GM10248 (cell line): Measurements from ENCODE around the gene HCFC1.

Experiments
- CTCF ChIA-PET: fragments of 300-600 bp; sonication (Branson Sonifier 250); formaldehyde crosslinking; extraction: SDS; loops from one replicate; lab custom pipeline; 2021; ENCODE audit warnings: antibody characterized with exemption; lab: Yijun Ruan, JAX
- POLR2A ChIA-PET: fragments of 350-650 bp; sonication (Branson Sonifier 250); formaldehyde crosslinking; extraction: SDS; loops from one replicate; lab custom pipeline; 2020; ENCODE audit warnings: antibody characterized with exemption; lab: Yijun Ruan, JAX
- DNase-seq: peaks from one replicate; pipeline ENCODE4 v3.0.0; 2012; ENCODE audit errors: extremely low spot score
- TF ChIP-seq, protein P1 (sequence below): IDR thresholded peaks from 2 replicates; pipeline ENCODE4 v1.5.1; 2012; ENCODE audit warnings: mild to moderate bottlenecking, low read depth; ENCODE audit errors: extremely low read depth, missing control alignments, control extremely low read depth

HCFC1 gene

DNA sequence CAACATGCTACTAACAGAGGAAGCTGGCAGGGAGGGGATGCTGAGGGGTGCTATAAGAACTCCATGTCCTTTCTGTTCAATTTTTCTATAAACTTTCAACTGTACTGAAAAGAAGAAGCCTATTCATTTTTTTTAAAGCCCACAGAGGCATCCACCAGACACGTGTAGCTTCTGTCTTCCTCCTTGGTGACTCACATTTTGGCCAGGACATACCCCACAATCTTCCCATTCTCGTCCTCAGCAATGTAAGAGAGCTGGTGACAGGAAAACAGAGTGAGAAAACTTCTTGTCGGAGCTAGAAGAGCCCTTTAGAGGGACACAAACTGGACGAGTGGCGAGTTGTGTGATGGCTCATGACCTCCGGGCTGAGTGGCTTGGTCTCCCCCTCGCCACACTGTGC, 37.9 kb downstream of the HCFC1 start:
- CTCF ChIA-PET, result interaction anchor here (2.2 to 2.7 kb wide), 3 partner anchors 9 to 13 kb away, joined by 7 to 17 read pairs (median 9); no protein-coding TSS in a partner anchor
- no peak for DNase-seq
- POLR2A ChIA-PET, result no interaction called here
- TF ChIP-seq, protein P1, sequence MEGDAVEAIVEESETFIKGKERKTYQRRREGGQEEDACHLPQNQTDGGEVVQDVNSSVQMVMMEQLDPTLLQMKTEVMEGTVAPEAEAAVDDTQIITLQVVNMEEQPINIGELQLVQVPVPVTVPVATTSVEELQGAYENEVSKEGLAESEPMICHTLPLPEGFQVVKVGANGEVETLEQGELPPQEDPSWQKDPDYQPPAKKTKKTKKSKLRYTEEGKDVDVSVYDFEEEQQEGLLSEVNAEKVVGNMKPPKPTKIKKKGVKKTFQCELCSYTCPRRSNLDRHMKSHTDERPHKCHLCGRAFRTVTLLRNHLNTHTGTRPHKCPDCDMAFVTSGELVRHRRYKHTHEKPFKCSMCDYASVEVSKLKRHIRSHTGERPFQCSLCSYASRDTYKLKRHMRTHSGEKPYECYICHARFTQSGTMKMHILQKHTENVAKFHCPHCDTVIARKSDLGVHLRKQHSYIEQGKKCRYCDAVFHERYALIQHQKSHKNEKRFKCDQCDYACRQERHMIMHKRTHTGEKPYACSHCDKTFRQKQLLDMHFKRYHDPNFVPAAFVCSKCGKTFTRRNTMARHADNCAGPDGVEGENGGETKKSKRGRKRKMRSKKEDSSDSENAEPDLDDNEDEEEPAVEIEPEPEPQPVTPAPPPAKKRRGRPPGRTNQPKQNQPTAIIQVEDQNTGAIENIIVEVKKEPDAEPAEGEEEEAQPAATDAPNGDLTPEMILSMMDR, result no peak

DNA sequence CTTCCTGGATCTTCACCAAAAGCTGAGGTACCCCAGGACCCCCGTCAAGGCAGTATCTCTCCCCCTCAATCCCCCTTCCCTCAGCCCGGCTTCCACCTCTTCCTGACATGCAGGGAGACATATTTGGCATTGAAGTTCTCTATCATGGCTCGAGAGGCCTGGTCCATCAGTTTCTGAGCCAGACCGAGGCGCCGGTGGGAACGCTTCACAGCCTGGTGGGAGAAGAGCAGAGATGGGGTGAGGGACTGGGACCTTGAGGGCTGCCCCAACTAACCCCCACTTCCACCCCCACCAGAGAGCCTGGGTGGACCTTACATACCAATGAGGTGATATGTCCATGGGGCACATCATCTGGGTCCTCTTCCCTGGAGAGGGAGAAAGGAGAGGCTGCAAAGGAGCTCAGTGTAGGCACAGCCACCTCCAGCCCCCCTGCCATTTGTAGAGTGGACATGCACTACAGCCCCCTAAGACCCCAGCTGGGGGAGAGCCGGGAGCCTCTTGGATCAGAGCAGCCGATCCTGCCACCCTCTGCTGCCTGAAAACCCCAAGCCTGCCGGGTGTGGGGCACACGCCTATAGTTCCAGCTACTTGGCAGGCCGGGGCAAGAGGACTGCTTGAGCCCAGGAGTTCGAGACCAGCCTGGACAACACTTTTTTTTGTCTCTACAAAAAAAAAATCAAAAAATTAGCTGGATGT, 39.2 kb downstream of the HCFC1 start:
- TF ChIP-seq, protein P1, result no peak
- POLR2A ChIA-PET, result no interaction called here
- CTCF ChIA-PET, result interaction anchor here (2.2 to 14.1 kb wide), 2 partner anchors 9 to 16 kb away, joined by 7 to 187 read pairs; partner anchors contain the start of gene RENBP
- DNase-seq, result no peak

DNA sequence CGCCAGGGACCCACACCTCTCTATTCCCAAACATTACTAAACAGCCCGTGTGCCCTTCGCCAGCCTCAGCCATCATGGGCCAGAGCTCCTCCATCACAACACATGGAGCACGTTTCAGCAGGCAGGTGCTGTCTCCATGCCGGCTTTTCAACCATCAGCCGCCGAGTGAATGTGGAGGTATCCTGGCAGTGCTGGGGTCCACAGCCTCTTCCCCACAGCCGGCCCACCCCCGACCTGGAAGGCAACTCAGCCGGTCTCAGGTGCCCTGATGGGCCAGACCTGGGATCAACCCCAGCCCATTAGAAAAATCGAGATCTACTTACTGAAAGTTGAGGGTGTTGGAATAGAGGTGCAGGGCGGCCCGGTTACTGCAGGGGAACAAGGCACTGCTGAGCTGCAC, 39.9 kb downstream of the HCFC1 start:
- CTCF ChIA-PET, result interaction anchor here (2.2 to 14.1 kb wide), 2 partner anchors 9 to 17 kb away, joined by 7 to 187 read pairs; partner anchors contain the start of gene RENBP
- POLR2A ChIA-PET, result no interaction called here

DNA sequence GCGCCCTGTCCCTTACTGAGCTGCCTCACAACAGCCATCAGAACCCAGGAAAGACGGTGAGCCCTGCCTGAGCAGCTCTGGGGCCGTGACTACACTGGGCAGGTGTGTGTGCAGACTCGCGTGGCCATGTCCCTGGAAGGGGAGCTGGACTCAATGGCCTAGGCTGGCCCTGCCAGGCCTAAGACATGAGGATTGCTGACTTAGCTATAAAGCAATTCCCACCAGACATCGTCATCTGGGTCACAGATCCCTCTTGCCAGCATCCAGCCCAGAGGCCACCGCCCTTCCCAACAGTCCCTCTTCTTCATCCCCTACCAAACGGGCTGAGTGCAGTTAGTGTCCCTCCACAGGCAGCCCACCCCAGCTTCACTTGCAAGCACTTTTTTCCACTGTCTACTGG, 40.5 kb downstream of the HCFC1 start:
- TF ChIP-seq, protein P1, result no peak
- ChIA-PET POLR2A (no interaction called here), CTCF (interaction anchor here (14.1 kb wide), 1 partner anchor 18 kb away, joined by 187 read pairs; the partner anchor contains the start of gene RENBP)
- DNase-seq, result no peak

More for the DNA sequence above, 39.9 kb downstream of the HCFC1 start:
- DNase-seq, result no peak
- TF ChIP-seq, protein P1, result no peak

DNA sequence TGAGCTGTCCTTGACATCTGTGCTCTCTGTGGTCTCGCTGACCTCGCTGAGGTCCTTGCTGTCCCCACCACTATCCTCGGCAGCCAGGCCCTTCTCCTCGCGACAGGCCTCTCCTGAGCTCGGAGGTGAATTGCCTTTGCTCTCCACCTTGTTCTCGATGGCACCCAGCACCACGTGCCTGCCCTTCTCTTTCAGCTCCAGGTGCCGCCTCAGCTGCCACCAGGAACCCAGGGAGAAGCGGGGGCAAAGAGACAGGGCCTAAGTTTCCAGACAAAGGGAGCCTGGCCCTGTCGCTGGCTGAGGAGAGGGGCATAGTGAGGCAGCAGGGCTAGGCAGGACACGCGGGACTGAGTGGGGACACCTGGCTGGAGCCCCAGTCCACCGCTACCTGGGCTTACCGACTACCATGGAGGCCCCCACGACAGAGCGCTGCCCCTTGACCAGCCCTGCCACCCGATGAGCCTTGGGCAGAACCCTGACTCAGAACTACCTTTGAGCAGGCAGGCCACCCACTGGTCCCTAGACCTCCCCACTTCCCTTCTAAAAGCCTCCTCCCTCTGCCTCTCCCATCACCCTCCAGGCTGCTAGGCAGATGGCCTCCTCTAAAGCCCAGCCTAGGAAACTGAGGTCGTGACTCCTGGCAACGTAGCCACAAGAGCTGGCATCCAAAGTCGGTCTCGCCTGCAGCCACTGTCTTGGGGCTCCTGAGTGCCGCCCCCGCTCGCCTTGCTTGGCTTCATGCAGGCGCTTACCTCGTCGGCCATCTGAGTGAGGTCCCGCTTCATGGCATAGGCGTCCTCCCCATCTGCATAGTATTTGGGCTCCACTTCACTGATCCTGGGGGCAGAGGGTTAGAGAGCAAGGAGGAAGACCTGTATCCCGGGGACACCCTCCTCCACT, 41.4 kb downstream of the HCFC1 start:
- TF ChIP-seq, protein P1, result no peak
- DNase-seq, result no peak
- POLR2A ChIA-PET, result no interaction called here
- CTCF ChIA-PET, result interaction anchor here (14.1 kb wide), 1 partner anchor 19 kb away, joined by 187 read pairs; the partner anchor contains the start of gene RENBP

DNA sequence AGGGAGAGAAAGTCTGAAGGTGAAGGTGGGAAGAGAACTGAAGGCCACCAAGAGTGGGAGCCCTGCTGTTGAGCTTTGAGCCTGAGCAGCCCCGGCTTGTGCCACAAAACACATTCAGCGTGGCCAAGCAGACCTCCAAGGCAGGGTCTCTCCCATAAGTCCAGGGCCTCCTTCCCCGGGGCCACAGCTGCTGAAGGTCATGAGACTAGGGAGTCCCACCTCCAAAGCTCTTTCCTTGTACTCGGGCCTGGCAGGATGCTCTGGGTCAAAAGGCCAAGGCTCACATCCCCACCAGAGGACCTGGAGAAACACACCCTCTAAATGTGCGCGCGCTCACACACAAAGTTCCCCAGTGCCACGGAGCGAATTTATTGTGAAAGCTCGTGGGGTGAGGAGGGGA, 42.0 kb downstream of the HCFC1 start:
- no peak for DNase-seq
- ChIA-PET CTCF (interaction anchor here (14.1 kb wide), 1 partner anchor 19 kb away, joined by 187 read pairs; the partner anchor contains the start of gene RENBP), POLR2A (no interaction called here)
- TF ChIP-seq, protein P1, result no peak
